DOHH2 (cell line): ENCODE results near the gene PCDH8.

Experiments
- EZH2phosphoT487 ChIP-seq: fragments of 200-600 bp; sonication (generic); IDR thresholded peaks from 2 replicates; pipeline ENCODE4 v1.6.1; 2017; ENCODE audit warnings: borderline replicate concordance, mild to moderate bottlenecking, antibody characterized with exemption, low read length, moderate library complexity, mixed read lengths
- TF ChIP-seq, protein P1 (sequence below): fragments of 200-600 bp; sonication (generic); IDR thresholded peaks from one replicate; pipeline ENCODE4 v1.5.1; 2014; ENCODE audit warnings: antibody characterized with exemption, mild to moderate bottlenecking, low read depth, low read length; ENCODE audit not compliant: poor library complexity, severe bottlenecking

DNA sequence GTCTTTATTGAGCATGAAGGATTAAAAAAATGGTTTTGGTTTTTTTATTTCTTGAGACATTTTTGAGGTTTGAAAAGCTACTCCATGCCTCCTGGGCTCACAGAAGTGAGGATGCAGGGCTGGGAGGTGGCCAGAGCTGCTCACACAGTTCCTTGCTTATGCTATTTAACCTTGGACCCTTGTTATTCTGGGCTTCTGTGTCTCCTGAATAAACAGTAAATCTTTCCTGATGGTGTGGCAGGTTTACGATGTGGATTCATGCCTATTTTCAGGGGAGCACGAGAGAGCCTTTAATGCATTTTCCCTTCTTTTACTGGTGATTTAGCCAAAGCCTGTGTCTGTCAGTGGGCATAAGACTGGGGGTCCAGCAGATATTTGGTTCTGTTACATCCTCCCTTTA, 34.3 kb upstream of the PCDH8 start:
- TF ChIP-seq, protein P1, sequence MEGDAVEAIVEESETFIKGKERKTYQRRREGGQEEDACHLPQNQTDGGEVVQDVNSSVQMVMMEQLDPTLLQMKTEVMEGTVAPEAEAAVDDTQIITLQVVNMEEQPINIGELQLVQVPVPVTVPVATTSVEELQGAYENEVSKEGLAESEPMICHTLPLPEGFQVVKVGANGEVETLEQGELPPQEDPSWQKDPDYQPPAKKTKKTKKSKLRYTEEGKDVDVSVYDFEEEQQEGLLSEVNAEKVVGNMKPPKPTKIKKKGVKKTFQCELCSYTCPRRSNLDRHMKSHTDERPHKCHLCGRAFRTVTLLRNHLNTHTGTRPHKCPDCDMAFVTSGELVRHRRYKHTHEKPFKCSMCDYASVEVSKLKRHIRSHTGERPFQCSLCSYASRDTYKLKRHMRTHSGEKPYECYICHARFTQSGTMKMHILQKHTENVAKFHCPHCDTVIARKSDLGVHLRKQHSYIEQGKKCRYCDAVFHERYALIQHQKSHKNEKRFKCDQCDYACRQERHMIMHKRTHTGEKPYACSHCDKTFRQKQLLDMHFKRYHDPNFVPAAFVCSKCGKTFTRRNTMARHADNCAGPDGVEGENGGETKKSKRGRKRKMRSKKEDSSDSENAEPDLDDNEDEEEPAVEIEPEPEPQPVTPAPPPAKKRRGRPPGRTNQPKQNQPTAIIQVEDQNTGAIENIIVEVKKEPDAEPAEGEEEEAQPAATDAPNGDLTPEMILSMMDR, result no peak
- no peak for TF ChIP-seq EZH2phosphoT487
